Fibroblast of skin of right quadriceps (primary cell): Measurements from ENCODE around the gene PTPRE.

Experiments
- DNase-seq: peaks from one replicate; pipeline ENCODE4 v3.0.0-alpha.2; 2013

Gene PTPRE

DNA sequence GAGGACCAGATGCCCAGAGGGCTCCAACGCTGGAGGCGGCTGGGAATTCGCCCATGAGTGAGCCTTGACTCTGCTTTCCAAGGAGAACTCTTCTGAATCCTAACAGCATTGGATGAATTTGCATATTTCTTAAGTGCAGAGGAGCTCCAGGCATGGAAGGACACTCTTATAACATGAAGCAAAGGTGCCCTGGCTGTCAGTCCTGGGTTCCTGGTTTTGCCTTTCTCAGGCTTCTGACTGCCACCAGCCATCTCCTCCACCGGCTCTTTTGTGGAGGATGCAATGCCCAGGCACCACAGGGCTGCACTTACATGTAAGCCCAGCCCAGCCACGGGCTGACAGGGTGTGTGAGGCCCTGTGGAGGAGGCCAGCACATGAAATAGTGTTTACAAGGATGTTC, 22.4 kb upstream of the PTPRE start:
- DNase-seq = no peak

DNA sequence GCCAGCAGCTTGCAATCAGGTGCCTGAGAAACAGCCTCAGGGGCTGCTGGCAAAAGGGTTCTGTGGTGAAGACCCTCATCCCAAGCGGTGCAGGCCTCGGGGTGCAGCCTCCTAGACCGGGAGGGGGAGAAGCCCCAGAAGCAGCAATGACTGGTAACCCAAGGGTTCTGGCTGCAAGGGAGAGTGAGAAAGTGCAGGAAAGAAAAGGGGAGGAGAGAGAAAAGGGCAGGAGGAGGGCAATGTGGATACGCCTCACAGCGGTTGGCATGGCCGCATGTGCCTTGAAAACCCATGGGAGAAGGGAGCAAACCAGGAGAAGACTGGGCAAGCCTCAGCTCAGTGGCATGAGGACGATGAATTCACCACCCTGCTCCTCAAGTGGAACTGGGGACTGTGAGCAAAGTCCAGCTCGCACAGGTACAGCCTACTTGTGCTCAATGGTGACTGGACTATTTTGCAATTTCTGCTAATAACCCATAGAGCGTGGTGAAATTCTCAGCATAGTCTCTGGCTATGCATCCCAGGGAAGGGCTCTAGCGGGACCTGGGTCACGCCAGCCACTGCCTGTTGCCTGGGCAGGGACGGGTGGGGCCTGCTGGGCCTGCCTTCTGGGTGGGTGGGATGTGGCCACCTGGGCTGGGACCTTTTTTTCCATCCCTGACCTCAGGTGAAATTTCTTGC, 20.4 kb upstream of the PTPRE start:
- DNase-seq = no peak

GRCh38 chr10:127887541-127888415, 19.1 kb upstream of the PTPRE start:
- no peak for DNase-seq

DNA sequence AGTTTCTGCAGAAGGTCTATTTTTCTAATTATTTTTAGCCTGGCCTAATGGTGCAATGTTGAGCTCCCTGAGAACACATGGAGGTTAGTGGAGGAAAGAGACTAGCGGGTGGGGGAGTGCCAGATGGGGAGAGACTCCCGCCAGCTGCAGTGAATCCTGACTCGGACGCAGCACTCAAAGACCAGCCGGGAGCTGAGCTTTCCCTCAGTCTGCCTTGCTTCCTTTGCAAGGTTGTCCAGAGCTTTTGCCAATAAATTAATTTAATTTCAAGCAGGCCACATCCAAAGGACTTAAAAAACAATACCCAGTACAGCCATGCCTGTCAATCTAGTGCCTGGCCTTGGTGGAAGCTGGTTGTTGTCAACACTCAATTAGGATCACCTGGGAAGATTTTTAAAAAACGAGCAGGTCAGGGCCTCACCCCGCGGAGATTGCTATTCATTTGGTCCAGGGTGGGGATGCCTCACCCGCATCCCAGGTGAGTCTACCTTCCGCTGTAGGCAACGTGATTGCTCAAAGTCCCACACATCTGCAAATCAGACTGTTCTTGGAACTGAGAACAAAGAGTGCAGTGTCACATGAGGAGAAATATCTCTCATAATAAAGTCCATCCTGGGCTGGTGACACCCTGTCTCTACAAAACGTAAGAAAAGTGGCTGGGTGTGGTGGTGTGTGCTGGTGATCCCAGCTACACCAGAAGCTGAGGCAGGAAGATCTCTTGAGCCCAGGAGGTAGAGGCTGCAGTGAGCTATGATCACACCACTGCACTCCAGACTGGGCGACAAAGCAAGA, 18.2 kb upstream of the PTPRE start:
- DNase-seq = no peak

GRCh38 chr10:127889605-127890195, 17.2 kb upstream of the PTPRE start:
- no peak for DNase-seq

DNA sequence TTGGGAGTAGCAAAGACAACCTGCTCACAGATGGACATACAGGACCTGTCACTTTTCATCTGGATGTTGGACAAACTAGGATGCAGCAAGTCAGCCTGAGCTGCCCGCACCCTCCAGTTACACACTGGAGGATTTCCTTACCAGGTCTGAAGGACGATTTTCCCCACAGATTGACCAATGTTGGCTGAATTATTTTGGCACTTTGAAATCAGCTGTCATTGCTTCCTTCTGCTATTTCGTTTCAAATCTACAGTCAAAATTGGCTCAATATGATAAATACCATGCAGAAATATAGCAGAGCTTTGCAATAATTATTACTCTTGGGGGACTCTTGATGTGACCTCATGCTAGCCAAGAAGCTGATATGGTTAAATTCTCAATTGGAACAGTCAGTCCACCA, 16.7 kb upstream of the PTPRE start:
- DNase-seq = no peak

- DNase-seq = no peak
These were observed 16.0 kb upstream of the PTPRE start for GRCh38 chr10:127890832-127891334.

- DNase-seq = no peak
These were observed 14.2 kb upstream of the PTPRE start, which contains the start of gene CLRN3 for GRCh38 chr10:127892743-127893142. CLRN3 (minus strand) TSS chr10:127892941; CDS start chr10:127892784, 157 bp downstream.

GRCh38 chr10:127894146-127894545, 12.8 kb upstream of the PTPRE start:
- no peak for DNase-seq

DNA sequence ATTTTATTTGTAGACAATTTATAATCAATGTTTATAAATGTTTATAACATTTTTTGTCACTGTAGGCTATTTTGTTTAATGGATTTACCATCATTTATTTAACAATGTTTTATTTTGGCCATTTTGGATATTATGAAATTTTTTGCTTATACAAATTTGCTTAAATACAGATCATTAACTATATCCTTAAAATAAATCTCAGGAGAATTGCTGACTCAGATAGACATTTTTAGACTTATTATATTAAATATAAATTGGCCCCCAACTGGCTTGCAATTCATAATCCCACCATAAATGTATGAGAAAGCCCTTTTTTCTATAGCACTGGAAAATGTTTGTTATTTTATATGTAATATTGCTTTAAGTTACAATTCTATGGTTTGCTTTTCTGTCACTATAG, 10.3 kb upstream of the PTPRE start:
- DNase-seq = no peak

DNA sequence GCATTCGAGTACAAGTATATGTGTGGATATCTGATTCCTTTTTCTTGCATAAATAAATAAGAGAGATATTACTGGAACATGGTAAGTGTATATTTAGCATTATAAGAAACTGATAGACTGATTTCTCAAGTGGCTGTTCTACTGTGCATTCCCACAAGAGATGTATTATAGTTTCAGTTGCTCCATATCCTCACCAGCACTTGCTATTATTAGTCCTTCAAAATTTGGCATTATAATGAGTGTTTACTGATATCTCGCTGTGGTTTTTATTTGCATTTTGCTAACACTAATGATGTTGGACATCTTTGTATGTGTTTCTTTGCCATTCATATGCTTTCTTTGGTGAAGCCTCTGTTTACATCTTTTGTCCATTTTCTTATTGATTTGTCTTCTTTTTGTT, 9.7 kb upstream of the PTPRE start:
- DNase-seq = no peak

DNA sequence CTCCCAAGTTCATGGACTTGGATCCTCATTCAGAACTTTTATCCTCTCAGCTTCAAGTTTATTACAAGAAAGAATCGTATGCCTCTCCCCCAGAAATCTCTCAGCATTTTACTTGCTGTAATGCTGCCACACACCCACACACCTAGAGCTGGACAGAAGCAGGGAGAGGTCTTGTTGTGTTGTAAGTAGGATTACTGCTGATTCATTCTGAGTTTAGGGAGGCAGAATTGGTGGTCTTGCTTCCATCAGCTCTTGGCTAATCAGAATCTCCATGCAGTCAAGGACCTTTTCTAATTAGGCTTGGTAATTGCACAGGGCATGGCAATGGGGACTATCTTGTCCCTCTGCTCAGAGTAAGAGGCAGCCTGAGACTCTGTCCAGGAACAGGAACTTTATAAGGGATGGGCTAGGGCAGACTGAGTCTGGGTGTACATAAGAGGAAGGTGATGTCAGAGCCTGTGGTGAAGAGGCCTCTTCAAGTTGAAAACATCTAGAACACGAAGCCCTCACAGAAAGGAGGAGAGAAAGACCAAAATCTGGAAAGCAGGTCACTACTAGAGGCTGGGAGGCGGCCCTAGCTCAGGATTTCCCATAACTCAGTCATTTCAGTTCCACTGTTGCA, 7.0 kb upstream of the PTPRE start:
- DNase-seq = no peak

- DNase-seq = no peak
These were observed 3.1 kb upstream of the PTPRE start for GRCh38 chr10:127903789-127904188.

GRCh38 chr10:127904311-127905000, 2.4 kb upstream of the PTPRE start:
- no peak for DNase-seq

- DNase-seq = no peak
These were observed 1.7 kb upstream of the PTPRE start for GRCh38 chr10:127905001-127905847.

- no peak for DNase-seq
These were observed 1.0 kb upstream of the PTPRE start for GRCh38 chr10:127905848-127906261.

DNA sequence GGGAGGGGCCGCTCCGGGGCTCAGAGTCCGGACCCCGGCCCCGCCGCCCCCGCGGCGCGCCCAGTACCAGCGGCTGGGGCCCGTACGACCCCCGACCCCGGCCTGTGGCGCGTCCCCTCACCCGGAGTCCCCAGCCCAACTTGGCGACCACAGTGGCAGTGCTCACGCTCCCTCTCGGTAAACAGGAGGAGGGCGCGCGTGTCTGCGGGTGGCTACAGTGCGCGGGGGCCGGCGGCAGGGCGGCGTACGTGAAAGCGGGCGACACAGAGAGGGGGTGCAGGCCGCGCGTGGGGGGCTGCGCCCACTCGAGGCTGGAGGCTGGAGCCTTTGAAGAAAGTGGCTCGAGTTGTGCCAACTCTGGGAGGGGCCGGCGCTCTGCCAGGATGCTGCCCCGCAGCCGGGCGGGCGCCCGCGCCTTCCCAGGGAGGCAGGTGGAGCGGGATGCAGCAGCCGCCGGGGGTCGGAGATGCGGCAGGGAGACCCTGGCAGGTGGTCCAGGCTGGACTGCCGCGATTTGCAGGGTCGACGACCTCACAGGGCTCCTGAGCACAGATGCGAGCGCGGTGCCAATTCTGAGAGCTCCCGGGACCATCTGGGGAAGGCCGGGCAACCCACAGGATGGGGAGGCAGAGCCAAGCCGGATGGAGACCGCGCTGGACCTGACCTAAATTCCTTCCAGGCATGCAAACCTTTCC, 655 bp downstream of the PTPRE start:
- DNase-seq = no peak

DNA sequence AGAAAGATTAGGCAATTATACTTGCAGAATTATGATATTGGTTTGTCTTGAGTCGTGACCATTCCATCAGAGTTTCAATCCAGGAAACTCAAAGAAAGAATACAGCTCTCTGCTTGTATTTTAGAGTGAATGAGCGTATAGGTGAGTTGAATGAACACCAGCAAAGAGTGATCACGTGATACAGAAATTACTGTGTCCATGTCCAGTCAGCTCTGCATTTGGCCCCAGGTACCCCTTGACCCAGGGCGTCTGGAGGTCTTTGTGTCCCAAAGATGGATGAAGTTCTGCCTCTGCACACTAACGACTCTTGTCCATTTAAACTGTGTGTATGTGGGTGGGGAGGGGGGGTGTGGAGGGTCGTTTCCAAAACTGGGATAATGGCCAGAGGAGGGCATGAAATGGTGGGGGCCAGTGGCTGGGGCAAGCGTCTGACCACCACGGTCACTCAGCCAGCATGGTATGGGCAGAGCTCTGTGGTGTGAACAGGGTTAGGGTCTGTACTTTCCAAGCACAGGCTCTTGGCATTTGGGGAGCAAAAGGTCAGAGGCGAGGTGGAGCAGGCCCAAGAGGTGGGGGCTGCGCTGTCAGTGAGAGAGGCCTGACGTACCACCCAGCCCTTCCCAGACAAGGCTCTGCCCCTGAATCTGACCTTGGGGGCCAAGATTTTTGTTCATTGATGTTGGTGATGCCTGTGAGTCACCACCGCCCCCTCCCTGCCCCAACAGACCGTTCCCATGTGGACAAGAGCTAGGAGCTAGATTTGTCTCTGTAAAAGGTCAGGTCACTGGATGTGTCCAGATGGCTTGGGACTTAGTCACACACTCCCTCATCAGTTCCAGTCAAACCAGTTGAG, 1.4 kb downstream of the PTPRE start:
- DNase-seq = no peak

GRCh38 chr10:127908959-127909267, 2.0 kb downstream of the PTPRE start:
- no peak for DNase-seq
